ENCODE data around the gene ATP9B. TPM values are rescaled to one million over a fixed set of nuclear protein-coding genes. Genes with fewer than 3 reads are reported as not detected.
"Not testable (repeated sequence)": the region's sequence is repeated elsewhere in the genome, so short reads cannot be mapped to it uniquely, and the experiment has no call there.

Gene ATP9B
- total RNA-seq, 4 donors from 2014 or later = 26.0 to 37.4 (median 30.5) TPM

- no peak overlapping the region for H3K4me3 ChIP-seq
- intact Hi-C loops (cut with DNase I) = no loop called here
- H3K27me3 ChIP-seq = no peaks in the 10 kb centered on the region
- no peak for TF ChIP-seq CTCF (IDR thresholded peaks at IDR 0.05)
- no peak for TF ChIP-seq EP300 (IDR thresholded peaks at IDR 0.05)
- TF ChIP-seq POLR2AphosphoS5 (IDR thresholded peaks at IDR 0.05) = no peak
- TF ChIP-seq POLR2A (IDR thresholded peaks at IDR 0.05; ENCODE audit: low read depth) = no peak
- no peak for DNase-seq (ENCODE audit: extremely low spot score)
- H3K36me3 ChIP-seq = peaks cover 7 to 50% (median 30%) of the 10 kb centered on the region in 4 donors
- H3K27ac ChIP-seq (replicated peaks in 1 of 4) = no peak overlapping the region
- H3K4me1 ChIP-seq = no peaks in the 10 kb centered on the region
- H3K9me3 ChIP-seq = no peaks in the 10 kb centered on the region
- WGBS = 85% methylated on average over 2 of the region's 2 CpGs
Measured at GRCh38 chr18:79372991-79373390, 303.8 kb downstream of the ATP9B start.

GRCh38 chr18:79373736-79374135 is 304.5 kb downstream of the ATP9B start:
- Histone ChIP-seq H3K4me1 (peaks cover 0 to 2% (median under 1%) of the 10 kb centered on the region in 4 donors), H3K36me3 (peaks cover 7 to 51% (median 32%) of the 10 kb centered on the region in 4 donors), H3K4me3 (no peak overlapping the region), H3K27me3 (no peaks in the 10 kb centered on the region), H3K9me3 (no peaks in the 10 kb centered on the region), H3K27ac (replicated peaks in 1 of 4) (no peak overlapping the region)
- WGBS = 96% methylated on average over 17 of the region's 17 CpGs
- no peak for DNase-seq (ENCODE audit: extremely low spot score)
- no peak for TF ChIP-seq POLR2AphosphoS5 (IDR thresholded peaks at IDR 0.05)
- TF ChIP-seq POLR2A (IDR thresholded peaks at IDR 0.05; ENCODE audit: low read depth) = no peak
- intact Hi-C loops (cut with DNase I) = no loop called here

GRCh38 chr18:79374408-79375171 is 305.4 kb downstream of the ATP9B start:
- no peak for TF ChIP-seq POLR2AphosphoS5 (IDR thresholded peaks at IDR 0.05)
- TF ChIP-seq EP300 (IDR thresholded peaks at IDR 0.05) = no peak
- no peak for TF ChIP-seq POLR2A (IDR thresholded peaks at IDR 0.05; ENCODE audit: low read depth)
- no peak for TF ChIP-seq CTCF (IDR thresholded peaks at IDR 0.05)
- H3K27ac ChIP-seq (replicated peaks in 1 of 4) = no peak overlapping the region
- no peak overlapping the region for H3K4me3 ChIP-seq
- H3K4me1 ChIP-seq = peaks cover 4 to 10% (median 8%) of the 10 kb centered on the region in 4 donors
- intact Hi-C loops (cut with DNase I) = no loop called here
- H3K36me3 ChIP-seq = peaks cover 7 to 49% (median 32%) of the 10 kb centered on the region in 4 donors
- WGBS = 86% methylated on average over 24 of the region's 32 CpGs
- DNase-seq (ENCODE audit: extremely low spot score) = no peak
- H3K9me3 ChIP-seq = no peaks in the 10 kb centered on the region
- H3K27me3 ChIP-seq = no peaks in the 10 kb centered on the region

- intact Hi-C loops (cut with DNase I) = no loop called here
- H3K27ac ChIP-seq (replicated peaks in 1 of 4) = no peak overlapping the region
- no peaks in the 10 kb centered on the region for H3K9me3 ChIP-seq
- H3K4me1 ChIP-seq = peaks cover 4 to 10% (median 8%) of the 10 kb centered on the region in 4 donors
- no peak for DNase-seq (ENCODE audit: extremely low spot score)
- peaks cover 7 to 55% (median 32%) of the 10 kb centered on the region in 4 donors for H3K36me3 ChIP-seq
- 88% methylated on average over 10 of the region's 10 CpGs for WGBS
- TF ChIP-seq POLR2A (IDR thresholded peaks at IDR 0.05; ENCODE audit: low read depth) = no peak
- TF ChIP-seq POLR2AphosphoS5 (IDR thresholded peaks at IDR 0.05) = no peak
- no peak for TF ChIP-seq EP300 (IDR thresholded peaks at IDR 0.05)
- TF ChIP-seq CTCF (IDR thresholded peaks at IDR 0.05) = no peak
- H3K4me3 ChIP-seq = no peak overlapping the region
- H3K27me3 ChIP-seq = no peaks in the 10 kb centered on the region
Measured at GRCh38 chr18:79375441-79376154, 306.4 kb downstream of the ATP9B start.

GRCh38 chr18:79376661-79377060 is 307.5 kb downstream of the ATP9B start:
- H3K27ac ChIP-seq (replicated peaks in 1 of 4); H3K4me3 ChIP-seq; DNase-seq (ENCODE audit: extremely low spot score); H3K9me3 ChIP-seq; H3K27me3 ChIP-seq; intact Hi-C loops (cut with DNase I): not testable (repeated sequence)
- H3K36me3 ChIP-seq = peaks cover 7 to 53% (median 30%) of the 10 kb centered on the region in 4 donors
- WGBS = 80% methylated on average over 12 of the region's 12 CpGs
- peaks cover 4 to 14% (median 9%) of the 10 kb centered on the region in 4 donors for H3K4me1 ChIP-seq
